GM21619 (cell line): ENCODE data around the gene FBXO8.
A peak's percentile ranks its signal among the peaks of the same experiment; 100 is the strongest.

Source experiments
- ATAC-seq: cut with Tn5 transposase; IDR thresholded peaks from one replicate; pipeline ENCODE4 v1.9.1; 2021; ENCODE audit not compliant: unreplicated experiment

FBXO8 gene

DNA sequence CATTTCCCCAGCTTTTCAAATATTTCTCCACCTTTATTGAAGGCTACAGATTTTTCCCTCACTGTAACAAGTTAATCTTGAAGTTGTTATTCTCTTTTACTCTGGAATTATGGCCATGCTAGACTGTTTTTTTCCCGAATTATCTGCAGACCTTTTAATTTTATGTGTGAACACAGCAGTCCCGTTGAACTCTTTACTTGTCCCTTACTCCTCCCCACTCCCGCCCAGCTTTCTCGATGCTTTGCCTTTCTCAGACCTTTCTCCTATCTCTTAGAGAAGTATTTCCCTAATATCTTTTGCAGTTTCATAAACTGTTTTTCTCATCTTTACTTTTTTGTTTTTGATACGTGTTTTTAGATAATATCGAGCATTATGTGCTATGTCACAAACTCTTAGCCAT is 1.0 kb upstream of the FBXO8 start:
- ATAC-seq: no peak

DNA sequence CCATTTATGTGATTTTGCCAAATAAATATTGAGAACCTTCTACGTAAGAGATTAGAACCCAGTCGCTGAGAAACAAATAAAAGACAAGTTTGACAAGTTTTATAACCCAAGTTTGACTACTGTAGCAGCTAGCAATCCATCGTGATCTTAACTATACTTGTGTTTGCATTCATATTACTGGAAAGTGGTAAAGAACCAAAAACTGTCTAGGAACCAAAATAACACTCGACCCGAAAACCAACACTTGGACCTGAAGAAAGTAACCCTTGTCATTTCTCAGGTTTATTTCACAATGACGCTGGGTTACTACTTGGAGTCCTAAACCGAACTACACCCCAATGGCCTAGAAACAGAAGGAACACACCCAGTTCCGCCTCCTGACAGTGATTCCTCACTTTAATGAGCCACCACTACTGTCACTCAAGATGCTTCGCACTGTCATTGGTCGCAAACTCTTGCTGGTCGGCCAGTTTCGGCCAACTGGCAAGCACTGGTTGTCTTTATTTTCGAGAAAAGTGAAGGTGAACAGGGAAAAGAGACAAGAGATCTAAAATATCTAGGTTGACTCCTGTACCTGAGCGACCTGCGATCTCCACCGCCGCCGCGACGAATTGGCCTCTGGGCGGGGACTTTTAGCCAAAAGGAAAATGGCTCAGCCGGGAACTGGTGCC is 496 bp downstream of the FBXO8 start:
- ATAC-seq: peak; percentile 98

DNA sequence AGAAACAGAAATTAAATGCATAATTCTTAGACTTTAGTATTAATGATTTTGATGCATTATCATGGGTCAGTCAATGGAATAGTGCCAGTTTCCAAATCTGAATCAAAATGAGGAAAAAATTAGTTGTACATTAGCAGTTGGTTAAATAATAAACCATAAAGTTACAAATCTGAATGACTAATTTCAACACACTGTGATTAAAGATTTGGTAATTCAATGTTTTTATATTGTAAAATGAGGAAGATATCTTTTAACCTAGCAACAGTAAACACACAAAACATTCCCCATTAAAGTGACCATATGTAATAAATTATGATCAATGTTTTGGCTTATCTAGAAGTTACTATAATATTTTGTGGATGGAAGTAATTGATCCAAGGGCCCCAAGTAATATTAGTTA is 1.6 kb downstream of the FBXO8 start:
- no peak for ATAC-seq

DNA sequence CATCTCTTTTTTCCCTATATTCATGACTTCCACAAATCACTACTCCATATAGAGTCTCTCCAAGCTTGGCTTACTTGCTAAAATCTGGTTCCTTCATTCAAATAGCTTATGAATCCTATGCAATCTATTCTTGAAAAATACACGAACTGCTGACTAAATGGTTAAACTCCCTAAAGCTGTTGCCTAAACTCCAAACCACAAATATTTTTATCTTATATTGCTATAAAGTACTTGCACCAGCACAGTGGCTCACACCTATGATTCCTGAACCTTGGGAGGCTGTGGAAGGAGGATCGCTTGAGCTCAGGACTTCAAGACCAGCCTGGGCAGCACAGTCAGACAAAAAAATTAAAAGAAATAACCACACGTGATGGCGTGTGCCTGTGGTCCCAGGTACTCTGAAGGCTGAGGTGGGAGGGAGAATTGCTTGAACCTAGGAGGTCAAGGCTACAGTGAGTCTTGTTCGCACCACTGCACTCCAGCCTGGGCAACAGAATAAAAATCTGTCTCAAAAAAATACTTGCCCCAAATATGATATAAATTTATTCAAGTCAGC is 2.2 kb downstream of the FBXO8 start:
- ATAC-seq: no peak

DNA sequence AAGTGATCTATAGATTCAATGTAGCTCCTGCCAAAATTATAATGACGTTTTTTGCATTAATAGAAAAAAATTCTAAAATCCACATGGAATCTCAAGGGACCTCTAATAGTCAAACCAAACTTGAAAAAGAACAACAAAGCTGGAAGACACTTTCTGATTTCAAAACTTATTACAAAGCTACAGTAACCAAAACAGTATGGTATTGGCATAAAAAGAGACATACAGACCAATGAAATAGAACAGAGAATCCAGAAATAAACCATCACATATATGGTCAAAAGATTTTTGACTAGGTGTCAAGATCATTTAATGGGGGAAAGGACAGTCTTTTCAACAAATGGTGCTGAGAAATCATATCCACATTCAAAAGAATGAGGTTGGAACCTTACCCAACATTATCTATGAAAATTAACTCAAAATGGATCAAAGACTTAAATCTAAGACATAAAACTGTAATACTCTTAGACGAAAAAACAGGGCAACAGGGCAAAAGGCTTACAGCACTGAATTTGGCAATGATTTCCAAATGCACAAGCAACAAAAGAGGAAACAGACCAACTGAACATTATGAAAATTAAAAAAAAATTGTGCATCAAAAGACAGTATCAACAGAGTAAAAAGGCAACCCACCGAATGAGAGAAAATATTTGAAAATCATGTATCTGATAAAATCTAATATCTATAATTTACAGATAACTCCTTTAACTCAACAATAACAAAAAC is 3.9 kb downstream of the FBXO8 start:
- no peak for ATAC-seq

DNA sequence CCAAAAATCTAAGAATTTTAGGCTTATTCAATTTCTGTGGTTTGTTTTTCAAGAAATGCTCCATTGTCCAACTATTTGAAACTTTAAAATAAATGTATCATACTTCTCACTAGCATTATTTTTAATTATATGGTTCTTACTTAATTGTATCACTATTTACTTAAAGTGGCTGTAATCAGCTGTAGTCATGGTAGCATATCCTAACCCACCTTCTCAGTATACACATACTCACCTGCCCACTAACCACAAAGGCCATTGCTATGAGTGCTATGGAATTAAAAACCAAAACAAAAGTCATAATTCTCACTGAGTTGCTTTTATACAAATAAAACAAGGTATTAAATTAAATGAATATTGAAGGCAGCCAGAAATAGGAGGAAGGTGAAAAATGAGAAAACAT is 5.0 kb downstream of the FBXO8 start:
- no peak for ATAC-seq

DNA sequence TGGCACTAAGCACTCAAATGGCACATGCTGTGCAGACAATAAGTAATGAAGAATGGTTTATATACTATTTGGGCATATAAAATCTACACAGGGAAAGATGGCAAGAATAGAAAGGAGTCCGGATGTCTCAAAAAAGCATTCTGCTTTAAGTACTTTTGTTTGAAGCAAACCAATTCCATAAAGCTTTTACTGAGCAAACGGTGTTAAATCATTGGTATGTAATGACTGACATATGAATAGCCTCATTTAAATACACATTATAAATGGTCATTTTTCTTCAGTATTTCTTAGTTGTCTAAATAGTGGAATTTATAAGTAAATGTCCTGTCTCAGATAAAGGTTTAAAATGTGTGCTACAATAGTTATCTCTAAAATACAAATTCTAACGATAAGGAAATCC is 6.0 kb downstream of the FBXO8 start:
- ATAC-seq: no peak

DNA sequence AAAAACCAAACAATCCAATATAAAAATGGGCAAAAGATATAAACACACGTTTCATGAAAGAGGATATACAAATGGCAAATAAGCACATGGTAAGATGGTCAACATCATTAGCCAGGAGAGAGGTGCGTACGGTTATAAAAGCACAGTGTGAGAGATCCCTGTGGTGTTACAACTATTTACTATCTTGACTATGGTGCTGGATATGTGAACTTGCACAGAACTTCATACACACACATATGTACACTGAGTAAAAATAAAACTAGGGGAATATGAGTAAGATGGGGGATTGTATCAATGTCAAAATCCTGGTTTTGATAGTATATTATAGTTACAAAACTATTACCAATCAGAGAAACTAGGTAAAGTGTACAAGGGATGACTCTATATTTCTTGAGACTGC is 8.4 kb downstream of the FBXO8 start:
- ATAC-seq: no peak

DNA sequence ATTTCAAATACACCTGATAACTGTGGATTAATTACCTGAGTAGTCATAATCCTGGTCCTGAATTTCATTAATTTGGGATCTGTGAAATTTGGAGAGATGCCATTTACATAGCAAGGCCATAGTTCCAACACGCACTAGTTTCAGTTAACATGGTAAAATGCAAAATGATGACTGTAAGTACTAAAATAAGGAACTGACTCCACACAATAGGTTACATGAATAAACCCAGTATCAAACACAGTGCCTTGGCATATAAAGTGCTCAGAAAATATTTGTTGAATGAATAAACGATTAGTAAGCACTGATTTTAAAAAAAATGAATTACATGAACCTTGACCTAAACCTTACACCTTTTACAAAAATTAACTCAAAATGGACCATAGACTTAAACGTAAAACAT is 9.0 kb downstream of the FBXO8 start:
- no peak for ATAC-seq

DNA sequence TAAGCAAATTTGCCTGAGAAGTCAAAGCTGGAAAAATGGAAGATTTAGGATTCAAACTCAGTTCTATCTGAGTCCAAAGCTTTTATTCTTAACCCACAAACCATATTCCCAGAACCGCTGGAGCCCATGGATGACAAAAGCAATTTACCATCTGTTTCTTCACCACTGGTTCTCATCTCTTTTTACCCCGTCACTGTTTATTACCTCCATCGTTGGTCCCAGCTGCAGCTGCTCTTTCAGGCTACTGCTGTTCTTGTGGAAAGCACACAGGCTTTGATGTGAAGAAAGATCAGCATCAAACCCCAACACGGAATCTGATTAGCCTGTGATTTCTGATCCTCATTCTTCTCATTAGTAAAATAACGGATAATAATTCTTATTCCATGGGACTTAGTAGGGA is 9.5 kb downstream of the FBXO8 start:
- ATAC-seq: no peak

DNA sequence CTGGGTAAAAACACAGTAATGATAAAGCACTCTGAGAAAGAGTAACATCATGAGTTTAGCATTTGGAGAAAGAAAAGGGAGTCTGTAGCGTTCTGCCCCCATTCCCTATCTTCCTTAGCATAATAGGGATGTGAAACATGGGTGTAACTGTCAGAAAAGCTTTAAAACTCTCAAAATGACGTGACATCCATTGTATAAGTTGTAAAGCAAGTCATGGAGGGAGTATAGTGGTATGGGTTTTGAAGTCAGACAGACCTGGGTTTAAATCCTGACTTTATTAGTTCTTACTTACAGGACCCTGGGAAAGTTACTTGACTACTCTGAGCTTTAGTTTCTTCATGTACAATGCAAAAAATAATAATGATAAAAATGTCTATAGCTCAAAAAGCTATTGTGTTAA is 17.1 kb downstream of the FBXO8 start:
- ATAC-seq: no peak

DNA sequence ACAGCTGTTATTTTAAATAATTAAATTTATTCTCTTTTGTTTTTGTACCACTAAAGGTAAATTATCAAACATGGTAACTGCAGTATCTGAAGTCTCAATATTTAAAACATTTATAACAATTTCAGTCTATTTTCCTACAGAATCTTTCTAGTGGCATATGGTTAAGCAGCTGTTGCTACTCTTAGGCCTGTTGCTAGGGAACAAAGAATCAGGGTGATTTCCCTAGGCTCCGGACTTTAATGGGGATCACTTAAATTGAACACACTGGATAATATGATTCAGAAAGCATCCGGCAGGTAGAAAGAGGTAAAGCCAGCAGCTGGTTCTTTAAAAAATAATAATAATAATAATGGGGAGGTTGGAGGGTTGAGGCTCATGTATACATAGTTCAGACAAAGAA is 17.6 kb downstream of the FBXO8 start:
- no peak for ATAC-seq

DNA sequence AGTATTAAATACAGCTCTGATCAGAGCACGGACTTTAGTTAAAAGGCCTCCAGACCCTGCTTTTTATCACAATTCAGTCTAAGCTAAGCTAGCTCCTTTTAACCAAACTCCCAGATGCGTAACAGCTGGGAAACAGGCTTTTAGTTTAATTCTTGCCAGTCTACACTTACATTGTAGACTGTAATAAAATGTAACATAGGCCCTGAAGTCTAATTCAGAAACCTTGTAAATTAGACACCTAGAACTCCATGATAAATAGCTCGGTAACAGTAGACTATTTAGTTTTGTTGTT is 20.1 kb downstream of the FBXO8 start:
- ATAC-seq: no peak

DNA sequence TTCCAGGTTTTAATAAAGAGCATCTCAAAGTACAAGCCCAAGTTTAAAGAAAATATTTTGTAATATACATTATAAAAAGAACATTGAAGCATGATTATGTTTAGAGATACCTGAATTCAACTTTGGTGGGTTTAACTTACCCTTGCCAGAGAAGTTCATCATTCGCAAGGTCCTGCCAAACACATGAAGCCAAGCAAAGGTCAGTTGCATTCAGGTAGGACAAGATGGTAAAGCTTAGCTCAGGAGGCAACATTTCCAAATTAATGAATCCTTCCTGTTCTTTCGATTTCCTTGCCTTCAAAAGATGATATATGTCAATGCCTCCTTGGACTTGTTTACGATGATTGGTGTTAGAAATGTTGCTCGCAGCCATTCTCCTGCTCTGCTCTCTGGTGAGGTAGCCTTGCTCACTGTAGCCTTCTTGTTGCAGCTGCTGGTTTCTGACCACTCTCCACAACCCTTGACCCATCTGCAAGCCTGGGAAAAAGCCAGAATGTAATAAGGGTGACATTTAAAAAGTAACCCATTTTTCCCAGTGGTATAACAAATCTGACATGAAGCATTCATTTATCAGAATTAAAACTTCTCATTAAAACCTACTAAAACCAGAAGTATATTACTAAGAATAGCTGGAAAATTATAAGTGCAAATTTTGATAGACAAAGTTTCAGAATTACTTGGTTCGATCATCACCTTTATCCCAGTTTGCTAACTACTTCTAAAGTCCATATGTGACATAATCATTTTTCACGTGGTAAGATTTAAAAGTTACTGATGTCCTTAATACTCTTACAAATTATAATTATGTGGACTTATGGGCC is 20.6 kb downstream of the FBXO8 start:
- no peak for ATAC-seq

DNA sequence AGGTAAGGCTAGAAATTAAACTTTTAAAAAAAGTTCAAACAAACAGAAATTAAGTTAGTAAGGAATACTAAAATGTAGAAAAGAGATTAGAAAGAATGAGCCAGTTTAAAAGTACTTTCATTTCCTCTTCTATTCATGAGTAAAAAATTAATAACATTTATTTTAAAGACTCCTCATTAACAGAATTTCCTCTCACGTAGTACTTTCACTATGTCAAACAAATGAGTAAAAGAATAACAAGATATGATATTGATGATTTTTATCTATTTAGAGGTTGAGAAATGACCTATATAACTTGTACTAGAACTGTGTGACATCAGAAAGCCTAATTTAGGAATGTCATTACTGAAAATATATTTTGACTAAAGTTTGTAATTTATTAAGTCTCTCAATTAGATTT is 22.0 kb downstream of the FBXO8 start:
- ATAC-seq: peak; percentile 38

DNA sequence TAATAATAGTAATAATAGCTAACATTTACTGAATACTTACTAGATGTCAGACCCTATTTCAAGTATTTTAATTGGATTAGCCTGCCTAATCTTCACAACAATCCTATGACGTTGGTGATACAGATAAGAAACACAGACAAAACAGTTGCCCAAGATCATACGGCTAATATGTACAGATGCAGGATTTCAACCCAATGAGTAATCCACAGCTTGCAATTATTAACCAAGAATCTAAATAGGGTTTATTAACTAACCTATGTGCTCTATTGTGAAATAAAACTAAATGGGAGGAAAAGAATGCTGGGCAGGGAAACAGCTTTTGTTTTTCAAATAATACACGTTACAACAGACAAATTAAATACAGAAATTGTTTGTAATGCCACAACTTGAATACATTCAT is 23.4 kb downstream of the FBXO8 start:
- peak; percentile 80 for ATAC-seq

DNA sequence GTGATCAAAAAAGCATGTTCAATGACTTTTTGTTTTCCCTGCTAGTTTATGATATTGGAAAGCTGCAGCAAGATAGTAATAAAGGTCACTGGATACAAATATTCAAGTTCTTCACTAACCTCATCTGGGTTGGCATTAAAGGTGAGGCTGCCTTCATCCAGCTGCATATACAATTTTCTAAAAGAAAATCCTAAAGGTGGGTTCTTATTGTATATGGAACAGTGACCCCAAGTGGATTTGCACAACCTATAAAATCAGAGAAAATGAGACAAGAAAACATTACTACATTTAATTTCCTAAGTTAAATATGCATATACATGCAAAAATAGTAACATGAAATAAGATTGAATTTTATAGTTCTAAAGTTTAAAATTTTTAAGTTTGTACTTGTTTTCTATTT is 23.9 kb downstream of the FBXO8 start:
- peak; percentile 6 for ATAC-seq

DNA sequence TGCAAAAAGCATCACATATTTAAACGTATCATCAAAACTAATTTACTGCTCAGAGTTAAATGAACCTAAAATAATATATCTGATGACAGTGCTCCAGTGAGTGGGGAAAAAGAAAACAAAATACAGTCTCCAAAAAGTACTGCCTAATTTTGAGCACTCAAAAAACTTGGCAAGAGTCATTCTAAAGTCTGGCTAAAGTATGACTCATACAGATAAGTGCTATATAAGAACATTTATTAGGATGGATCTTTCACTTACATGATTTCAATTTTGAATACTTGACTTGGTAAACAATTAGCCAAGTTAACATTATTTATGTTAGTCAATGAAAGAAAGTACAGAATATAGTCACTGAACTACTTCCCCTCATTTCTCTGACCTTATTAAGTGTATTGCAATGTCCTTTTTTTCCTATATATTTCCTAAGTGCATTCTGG is 27.2 kb downstream of the FBXO8 start:
- ATAC-seq: no peak

DNA sequence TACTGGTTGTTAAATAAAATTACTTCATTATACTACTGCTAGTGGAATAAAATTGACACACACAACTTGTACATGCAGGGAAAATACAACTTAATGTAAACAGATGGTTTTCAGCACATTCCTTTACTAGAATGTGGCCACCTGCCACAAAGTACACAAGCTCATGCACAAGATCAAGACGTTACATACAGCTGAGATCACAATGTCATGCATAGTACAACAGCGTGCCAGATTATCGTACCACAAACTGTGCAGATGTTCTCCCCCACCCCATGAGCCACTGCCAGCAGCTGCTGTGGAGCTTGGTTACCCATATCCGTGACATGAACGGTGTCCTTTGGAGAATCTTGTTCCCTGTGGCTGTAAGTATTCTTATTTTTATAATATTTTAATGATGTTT is 27.7 kb downstream of the FBXO8 start:
- no peak for ATAC-seq

DNA sequence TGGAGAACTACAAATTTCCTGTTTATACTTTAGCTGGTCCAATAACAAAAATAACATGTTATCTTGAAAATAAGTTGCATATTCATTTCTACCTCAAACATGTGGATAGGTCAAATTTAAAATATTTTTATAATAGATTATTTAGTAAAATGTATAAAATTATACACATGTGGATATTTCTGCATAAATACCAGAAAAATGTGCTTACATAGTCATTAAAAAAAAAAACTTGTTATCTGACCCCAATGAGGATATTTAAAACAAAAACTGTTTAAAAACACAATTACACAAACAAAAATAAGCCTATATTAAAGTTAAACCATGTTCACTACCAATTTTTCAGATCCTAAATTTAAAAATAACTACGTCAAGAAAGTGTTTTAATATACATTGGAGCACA is 28.1 kb downstream of the FBXO8 start:
- ATAC-seq: no peak

DNA sequence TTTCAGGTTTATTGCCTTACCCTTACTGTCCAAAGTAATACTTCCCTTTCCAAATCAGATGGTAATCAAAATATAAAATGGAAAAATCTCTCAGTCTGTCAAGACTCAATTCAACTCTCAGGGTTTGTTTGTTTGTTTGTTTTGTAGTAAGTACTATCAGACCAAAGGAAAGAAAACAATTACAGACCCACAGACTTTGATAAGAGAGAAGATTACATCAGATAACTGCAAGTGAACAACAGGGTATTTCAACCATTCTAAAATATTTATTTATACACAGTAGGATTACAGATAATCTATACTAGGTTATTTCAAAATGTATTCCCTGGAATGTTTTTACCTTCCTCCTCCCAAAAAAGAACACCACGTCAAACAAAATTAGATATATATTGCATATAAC is 28.9 kb downstream of the FBXO8 start:
- no peak for ATAC-seq

DNA sequence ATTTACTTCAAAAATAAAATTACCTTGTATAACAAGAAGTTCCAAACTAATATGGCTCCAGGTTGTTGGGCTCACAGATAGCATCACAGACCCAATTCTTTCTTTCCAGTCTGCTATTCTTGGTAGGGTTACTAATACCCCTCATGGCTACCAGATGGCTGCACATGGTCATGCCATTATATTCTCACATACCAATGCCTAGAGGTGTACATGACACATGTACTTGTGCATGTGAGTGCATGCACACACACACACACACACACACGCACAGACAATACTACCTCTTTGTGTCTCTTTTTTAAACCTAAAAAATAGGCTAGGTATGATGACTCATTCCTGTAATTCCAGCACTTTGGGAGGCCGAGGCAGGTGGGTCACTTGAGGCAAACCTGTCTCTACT is 31.1 kb downstream of the FBXO8 start:
- no peak for ATAC-seq
